Mucosa of rectum (tissue), 2 donors: ENCODE measurements around the gene ADAMTS17.
A peak's percentile ranks its signal among the peaks of the same experiment; 100 is the strongest.

Experiments used
- H3K27ac ChIP-seq, 2 donors: one replicate each; pipeline ENCODE4 v1.7.0; 2013; ENCODE audit warnings: inconsistent platforms in 2 of 2, low read depth in 2 of 2, low read length in 2 of 2
- H3K27me3 ChIP-seq, 2 donors: one replicate each; pipeline ENCODE4 v1.7.0; 2013; ENCODE audit warnings: low read length in 2 of 2; ENCODE audit not compliant: control insufficient read depth in 2 of 2, insufficient read depth in 2 of 2
- H3K36me3 ChIP-seq, 2 donors: one replicate each; pipeline ENCODE4 v1.7.0; 2013; ENCODE audit warnings: low read length in 2 of 2; ENCODE audit not compliant: control insufficient read depth in 2 of 2, insufficient read depth in 2 of 2
- H3K4me1 ChIP-seq, 2 donors: one replicate each; pipeline ENCODE4 v1.7.0; 2013; ENCODE audit warnings: low read length in 2 of 2, mild to moderate bottlenecking in 1 of 2; ENCODE audit not compliant: control insufficient read depth in 2 of 2, insufficient read depth in 2 of 2
- H3K4me3 ChIP-seq, 2 donors: one replicate each; pipeline ENCODE4 v1.7.0; 2013; ENCODE audit warnings: low read length in 2 of 2
- H3K9ac ChIP-seq, 2 donors: one replicate each; pipeline ENCODE4 v1.7.0; 2013; ENCODE audit warnings: low read length in 2 of 2, low read depth in 1 of 2, mild to moderate bottlenecking in 1 of 2
- H3K9me3 ChIP-seq, 2 donors: one replicate each; pipeline ENCODE4 v1.7.0; 2013; ENCODE audit warnings: low read length in 2 of 2; ENCODE audit not compliant: control insufficient read depth in 2 of 2
- donor health status: healthy.
- donor health status: Normal muscosa, but diverticular disease.

Gene ADAMTS17

DNA sequence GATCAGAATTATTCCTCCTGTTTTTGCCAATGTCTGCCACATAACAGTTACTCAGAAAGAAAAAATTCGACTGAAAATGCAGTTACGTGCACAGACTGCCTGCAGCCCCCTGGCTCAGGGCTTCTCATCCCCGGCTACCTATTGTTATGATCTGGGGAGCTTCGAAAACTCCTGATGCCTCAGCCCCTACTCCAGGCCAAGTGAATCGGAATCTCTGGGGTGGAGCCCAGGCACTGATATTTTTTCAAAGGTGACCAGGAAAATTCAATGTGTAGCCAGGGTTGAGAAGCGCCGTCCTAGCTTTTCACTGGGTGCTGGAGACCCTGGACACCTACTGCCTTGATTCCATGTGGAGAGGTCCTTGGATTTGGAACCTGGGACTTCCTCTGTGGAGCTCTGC lies 8.5 kb downstream of the ADAMTS17 start:
- Histone ChIP-seq H3K36me3 (no peaks in the 10 kb centered on the region), H3K9me3 (no peaks in the 10 kb centered on the region), H3K27me3 (no peaks in the 10 kb centered on the region), H3K4me1 (no peaks in the 10 kb centered on the region), H3K9ac (no peak overlapping the region), H3K4me3 (no peak overlapping the region), H3K27ac (no peak overlapping the region)

DNA sequence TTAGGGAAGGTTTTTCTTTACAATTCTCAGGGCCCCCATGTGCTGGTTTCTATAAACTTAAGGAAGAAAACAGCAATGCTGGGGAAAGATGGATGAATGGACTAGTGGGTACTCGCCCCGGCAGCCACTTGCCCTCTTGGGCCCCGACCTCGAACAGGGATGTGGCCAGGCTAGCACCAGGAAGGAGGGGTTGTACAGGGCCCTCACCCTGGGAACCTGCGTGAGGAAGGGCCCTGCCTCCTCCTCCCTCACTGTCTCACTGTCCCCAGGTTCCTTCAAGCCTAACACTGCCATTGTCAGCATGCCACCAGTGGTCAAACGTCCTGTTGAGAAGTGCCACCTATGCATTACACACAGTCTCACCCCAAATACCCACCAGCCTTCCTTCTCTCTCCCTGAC lies 9.1 kb downstream of the ADAMTS17 start:
- Histone ChIP-seq H3K4me1 (no peaks in the 10 kb centered on the region), H3K4me3 (no peak overlapping the region), H3K9ac (no peak overlapping the region), H3K27ac (no peak overlapping the region), H3K27me3 (no peaks in the 10 kb centered on the region), H3K9me3 (no peaks in the 10 kb centered on the region), H3K36me3 (no peaks in the 10 kb centered on the region)

DNA sequence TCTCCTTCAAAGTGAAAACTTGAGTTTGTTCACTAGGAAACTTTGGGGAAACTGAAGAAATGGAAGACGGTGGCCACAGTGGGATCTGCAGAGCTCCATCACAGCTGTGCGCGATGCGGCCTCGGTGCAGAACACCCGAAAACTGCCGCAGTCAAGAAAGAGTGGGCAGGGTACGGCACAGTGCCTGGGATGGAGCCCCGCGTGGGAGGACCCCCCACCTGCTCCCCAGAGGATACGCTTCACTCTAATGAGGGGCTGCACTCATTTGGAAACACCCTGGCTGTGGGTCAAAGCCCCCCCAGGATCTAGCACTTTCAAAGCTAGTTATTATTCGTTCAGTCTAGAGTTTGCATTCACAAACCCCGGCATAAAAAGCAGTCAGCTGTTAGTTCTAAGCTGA lies 9.5 kb downstream of the ADAMTS17 start:
- no peaks in the 10 kb centered on the region for H3K4me1 ChIP-seq
- no peak overlapping the region for H3K4me3 ChIP-seq
- no peak overlapping the region for H3K27ac ChIP-seq

DNA sequence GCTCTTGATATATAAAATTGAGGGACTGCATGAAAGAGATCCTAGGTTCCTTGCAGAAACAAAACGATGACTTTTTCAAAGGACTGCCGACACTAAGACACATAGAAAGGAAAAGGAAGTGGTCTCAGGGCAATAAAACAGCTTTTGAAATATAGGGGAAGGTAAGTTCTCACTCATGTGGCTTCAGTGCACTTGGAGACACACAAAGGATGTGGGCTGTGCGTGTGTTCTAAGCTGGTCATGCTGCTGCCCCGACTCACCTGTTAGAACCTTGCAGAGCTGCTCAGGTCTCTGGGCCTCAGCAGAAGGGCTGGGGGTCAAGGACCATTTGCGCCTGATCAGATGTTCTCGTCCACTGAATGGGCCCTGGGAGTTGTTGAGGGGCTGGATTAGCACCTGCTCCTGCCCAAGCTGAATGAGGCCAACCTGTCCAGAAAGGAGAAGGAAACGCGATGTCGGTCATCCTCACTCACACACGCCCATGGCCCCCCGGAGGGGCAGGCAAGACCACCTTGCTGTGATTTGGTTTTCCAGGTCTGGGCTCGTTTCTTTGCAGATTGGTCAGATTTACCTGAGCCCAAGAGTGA lies 11.1 kb downstream of the ADAMTS17 start:
- Histone ChIP-seq H3K27ac (no peak overlapping the region), H3K36me3 (no peaks in the 10 kb centered on the region), H3K4me1 (no peaks in the 10 kb centered on the region), H3K4me3 (no peak overlapping the region), H3K9ac (no peak overlapping the region), H3K9me3 (no peaks in the 10 kb centered on the region), H3K27me3 (no peaks in the 10 kb centered on the region)

More for the DNA sequence above, 9.5 kb downstream of the ADAMTS17 start:
- H3K27me3 ChIP-seq, result no peaks in the 10 kb centered on the region
- H3K9ac ChIP-seq, result no peak overlapping the region
- H3K9me3 ChIP-seq, result no peaks in the 10 kb centered on the region
- H3K36me3 ChIP-seq, result no peaks in the 10 kb centered on the region

DNA sequence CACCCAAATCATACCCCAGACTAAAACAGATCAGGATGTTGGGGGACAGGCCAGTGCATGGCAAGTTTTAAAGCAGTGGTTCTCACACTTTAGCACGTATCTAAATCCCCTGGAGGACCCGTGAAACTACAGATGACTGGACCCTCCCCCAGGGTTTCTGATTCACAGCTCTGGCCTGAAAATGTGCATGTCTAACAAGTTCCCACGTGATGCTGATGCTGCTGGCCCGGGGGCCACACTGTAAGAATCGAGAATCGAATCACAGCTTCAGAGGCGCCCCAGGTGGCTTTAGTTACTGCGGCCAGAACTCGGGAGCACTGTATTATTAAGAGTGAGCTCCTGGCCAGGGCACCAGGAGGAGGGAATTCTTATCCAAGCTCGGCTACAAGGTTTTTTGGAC lies 11.6 kb downstream of the ADAMTS17 start:
- no peaks in the 10 kb centered on the region for H3K36me3 ChIP-seq
- H3K27ac ChIP-seq, result no peak overlapping the region
- no peaks in the 10 kb centered on the region for H3K27me3 ChIP-seq
- no peaks in the 10 kb centered on the region for H3K9me3 ChIP-seq
- no peaks in the 10 kb centered on the region for H3K4me1 ChIP-seq
- no peak overlapping the region for H3K4me3 ChIP-seq
- H3K9ac ChIP-seq, result no peak overlapping the region

DNA sequence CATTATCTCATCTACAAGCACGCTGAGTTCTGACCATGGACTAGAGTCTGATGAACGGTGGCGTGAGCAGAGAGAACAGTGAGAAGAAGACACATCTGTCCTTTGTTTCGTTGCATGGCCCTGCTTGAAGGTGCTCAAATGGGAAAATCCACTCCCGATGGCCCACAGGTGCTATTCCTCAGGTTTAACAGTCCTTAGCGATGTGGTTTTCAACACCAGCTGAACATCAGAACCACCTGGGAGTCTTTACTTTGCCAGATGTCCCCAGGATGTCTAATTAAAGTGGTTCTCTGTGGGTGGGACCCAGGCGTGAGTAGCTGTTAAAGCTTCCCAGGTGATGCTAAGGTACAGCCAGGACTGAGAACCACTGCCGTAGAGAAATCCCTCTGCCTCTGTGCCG lies 13.0 kb downstream of the ADAMTS17 start:
- Histone ChIP-seq H3K36me3 (no peaks in the 10 kb centered on the region), H3K27me3 (no peaks in the 10 kb centered on the region), H3K4me1 (no peaks in the 10 kb centered on the region), H3K9me3 (no peaks in the 10 kb centered on the region), H3K4me3 (no peak overlapping the region), H3K27ac (no peak overlapping the region), H3K9ac (no peak overlapping the region)

DNA sequence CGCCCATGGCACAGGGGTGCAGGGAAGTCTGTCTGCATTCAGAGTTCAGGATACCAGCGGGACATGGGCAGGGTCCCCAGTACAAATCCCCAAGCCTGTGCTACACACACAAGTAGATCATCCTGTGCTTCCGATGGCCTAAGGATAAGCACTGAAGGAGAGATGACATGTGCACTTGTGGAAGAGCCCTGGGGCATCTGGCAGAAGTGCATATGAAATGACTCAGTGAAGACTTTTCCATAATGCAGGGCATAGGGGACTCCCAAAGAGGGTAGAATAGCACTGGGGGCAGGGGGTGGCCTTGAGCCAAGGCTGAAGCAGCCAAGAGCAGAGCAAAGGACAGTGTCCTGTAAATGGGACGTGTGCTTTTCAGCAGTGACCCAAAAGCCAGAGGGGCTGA lies 22.9 kb downstream of the ADAMTS17 start:
- H3K27me3 ChIP-seq, result no peaks in the 10 kb centered on the region
- H3K36me3 ChIP-seq, result no peaks in the 10 kb centered on the region
- no peak overlapping the region for H3K27ac ChIP-seq
- H3K4me3 ChIP-seq, result no peak overlapping the region
- no peaks in the 10 kb centered on the region for H3K4me1 ChIP-seq
- H3K9me3 ChIP-seq, result no peaks in the 10 kb centered on the region
- no peak overlapping the region for H3K9ac ChIP-seq

DNA sequence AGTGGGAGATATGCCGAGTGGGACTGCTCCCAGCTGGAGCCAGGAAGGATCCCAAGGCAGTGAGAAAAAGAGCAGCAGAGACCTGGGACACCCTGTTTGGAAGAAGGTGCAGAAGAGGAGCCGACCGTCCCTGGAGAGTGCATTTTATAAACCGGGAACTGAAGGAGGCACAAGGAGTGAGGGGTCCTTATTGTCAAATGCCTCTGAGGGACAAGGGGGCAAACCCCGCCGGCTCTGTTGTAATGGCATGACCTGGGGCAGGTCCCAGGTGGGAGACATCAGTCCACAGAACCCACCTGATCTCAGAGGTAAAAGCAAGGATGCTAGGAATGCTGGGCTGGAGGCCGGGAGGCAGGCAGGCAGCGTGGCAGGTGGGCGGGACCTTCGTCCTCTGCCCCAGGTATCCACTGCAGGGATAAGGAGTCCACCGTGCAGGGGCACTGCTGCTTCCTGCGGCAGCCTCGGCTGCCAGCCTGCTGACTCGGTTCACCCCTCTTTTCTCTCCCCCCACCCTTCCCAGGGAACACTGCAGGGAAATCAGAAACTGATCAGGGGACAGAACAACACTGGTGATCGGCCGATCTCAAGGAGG lies 26.9 kb downstream of the ADAMTS17 start:
- no peaks in the 10 kb centered on the region for H3K9me3 ChIP-seq
- H3K4me3 ChIP-seq, result no peak overlapping the region
- no peaks in the 10 kb centered on the region for H3K4me1 ChIP-seq
- no peak overlapping the region for H3K9ac ChIP-seq
- no peaks in the 10 kb centered on the region for H3K36me3 ChIP-seq
- no peak overlapping the region for H3K27ac ChIP-seq
- H3K27me3 ChIP-seq, result no peaks in the 10 kb centered on the region

DNA sequence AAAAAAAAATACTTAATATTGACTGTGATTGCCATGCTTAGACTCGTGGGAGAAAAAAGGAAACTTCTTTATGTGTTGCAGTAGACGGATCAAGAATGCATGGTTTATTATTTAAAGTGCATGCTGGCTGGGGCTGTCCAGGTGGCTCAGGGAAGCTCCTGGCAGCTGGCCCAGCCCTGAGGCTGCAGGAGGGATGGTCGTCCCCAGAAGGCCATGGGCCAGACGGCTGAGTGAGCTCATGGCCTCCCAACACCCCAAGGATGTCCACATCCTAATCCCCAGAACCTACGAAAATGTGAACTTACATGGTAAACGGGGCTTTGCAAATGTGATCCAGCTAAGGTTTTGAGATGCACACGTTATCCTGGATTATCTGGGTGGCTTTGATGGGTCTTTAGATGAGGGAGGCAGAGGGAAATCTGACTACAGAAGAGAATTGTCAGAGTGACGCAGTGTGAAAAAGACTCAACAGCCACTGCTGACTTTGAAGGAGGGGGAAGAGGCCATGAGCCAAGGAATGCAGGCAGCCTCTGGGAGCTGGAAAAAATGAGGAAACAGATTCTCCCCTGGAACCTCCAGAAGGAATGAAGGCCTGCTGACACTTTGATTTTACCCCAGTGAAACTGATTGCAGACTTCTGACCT lies 29.8 kb downstream of the ADAMTS17 start:
- Histone ChIP-seq H3K27me3 (no peaks in the 10 kb centered on the region), H3K4me3 (no peak overlapping the region), H3K36me3 (no peaks in the 10 kb centered on the region), H3K4me1 (no peaks in the 10 kb centered on the region), H3K9ac (no peak overlapping the region), H3K9me3 (no peaks in the 10 kb centered on the region), H3K27ac (no peak overlapping the region)

DNA sequence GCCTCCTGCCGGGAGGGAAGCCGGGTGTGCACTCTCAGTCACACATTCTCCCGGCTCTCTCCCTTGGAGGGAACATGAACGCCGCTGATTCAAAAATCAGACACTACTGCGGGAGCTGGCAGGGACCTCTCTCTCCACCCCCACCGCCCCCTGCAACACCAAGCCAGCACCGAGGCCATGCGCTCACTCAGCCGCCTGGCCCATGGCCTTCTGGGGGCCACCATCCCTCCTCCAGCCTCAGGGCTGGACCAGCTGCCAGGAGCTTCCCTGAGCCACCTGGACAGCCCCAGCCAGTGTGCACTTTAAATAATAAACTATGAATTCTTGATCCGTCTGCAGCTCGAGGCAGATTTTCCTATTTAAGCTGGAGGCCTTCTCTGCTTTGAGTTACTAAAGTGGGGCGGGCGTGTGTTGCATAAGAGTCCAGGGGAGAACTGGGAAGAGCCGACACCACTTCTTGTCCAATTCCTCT lies 30.6 kb downstream of the ADAMTS17 start:
- H3K4me3 ChIP-seq, result no peak overlapping the region
- H3K27ac ChIP-seq, result peak overlapping the region in 1 of 2 donors; percentile 4
- H3K9me3 ChIP-seq, result no peaks in the 10 kb centered on the region
- no peaks in the 10 kb centered on the region for H3K36me3 ChIP-seq
- H3K4me1 ChIP-seq, result no peaks in the 10 kb centered on the region
- H3K27me3 ChIP-seq, result no peaks in the 10 kb centered on the region
- H3K9ac ChIP-seq, result no peak overlapping the region
